ENCODE results near the gene SLCO3A1.
"Not testable (repeated sequence)": the region's sequence is repeated elsewhere in the genome, so short reads cannot be mapped to it uniquely, and the experiment has no call there.

SLCO3A1 gene

GRCh38 chr15:91942720-91943394, 89.3 kb downstream of the SLCO3A1 start:
- DNase-seq: no peak

- DNase-seq: no peak
These were observed 90.8 kb downstream of the SLCO3A1 start for GRCh38 chr15:91944331-91944730.

GRCh38 chr15:91945385-91945784, 91.9 kb downstream of the SLCO3A1 start:
- no peak for DNase-seq

- DNase-seq: no peak
These were observed 92.6 kb downstream of the SLCO3A1 start for GRCh38 chr15:91946075-91946474.

GRCh38 chr15:91946581-91947292, 93.2 kb downstream of the SLCO3A1 start:
- DNase-seq: no peak

GRCh38 chr15:91947293-91947679, 93.8 kb downstream of the SLCO3A1 start:
- DNase-seq: no peak

GRCh38 chr15:91947683-91948608, 94.4 kb downstream of the SLCO3A1 start:
- DNase-seq: no peak

- DNase-seq: no peak
These were observed 95.9 kb downstream of the SLCO3A1 start for GRCh38 chr15:91949361-91949760.

GRCh38 chr15:91950054-91950453, 96.5 kb downstream of the SLCO3A1 start:
- DNase-seq: no peak

- DNase-seq: no peak
These were observed 97.3 kb downstream of the SLCO3A1 start for GRCh38 chr15:91950631-91951329.

GRCh38 chr15:91952216-91952615, 98.7 kb downstream of the SLCO3A1 start:
- DNase-seq: no peak

GRCh38 chr15:91953432-91953831, 99.9 kb downstream of the SLCO3A1 start:
- no peak for DNase-seq

GRCh38 chr15:91954292-91954691, 100.8 kb downstream of the SLCO3A1 start:
- DNase-seq: no peak

- DNase-seq: no peak
These were observed 102.7 kb downstream of the SLCO3A1 start for GRCh38 chr15:91956026-91956723.

GRCh38 chr15:91961357-91961756, 107.8 kb downstream of the SLCO3A1 start:
- DNase-seq: no peak

- not testable (repeated sequence) for DNase-seq
These were observed 110.2 kb downstream of the SLCO3A1 start for GRCh38 chr15:91963747-91964146.

GRCh38 chr15:91965501-91966193, 112.1 kb downstream of the SLCO3A1 start:
- DNase-seq: no peak

GRCh38 chr15:91966194-91966552, 112.7 kb downstream of the SLCO3A1 start:
- DNase-seq: no peak

- DNase-seq: no peak
These were observed 114.6 kb downstream of the SLCO3A1 start for GRCh38 chr15:91967935-91968606.

- no peak for DNase-seq
These were observed 115.1 kb downstream of the SLCO3A1 start for GRCh38 chr15:91968610-91969009.

GRCh38 chr15:91970142-91970541, 116.6 kb downstream of the SLCO3A1 start:
- no peak for DNase-seq
